Measurements from ENCODE around the gene PPP1R2.

Gene PPP1R2

GRCh38 chr3:195563317-195563716, 20.2 kb upstream of the PPP1R2 start:
- no peak for DNase-seq

- DNase-seq = no peak
Observed at GRCh38 chr3:195559723-195560409, 16.7 kb upstream of the PPP1R2 start.

- DNase-seq = no peak
Observed at GRCh38 chr3:195558602-195559001, 15.5 kb upstream of the PPP1R2 start.

- no peak for DNase-seq
Observed at GRCh38 chr3:195557322-195557721, 14.2 kb upstream of the PPP1R2 start.

- DNase-seq = no peak
Observed at GRCh38 chr3:195556390-195556789, 13.3 kb upstream of the PPP1R2 start.

- DNase-seq = no peak
Observed at GRCh38 chr3:195555110-195555509, 12.0 kb upstream of the PPP1R2 start.

GRCh38 chr3:195554458-195554857, 11.3 kb upstream of the PPP1R2 start:
- DNase-seq = no peak

- DNase-seq = no peak
Observed at GRCh38 chr3:195553268-195553667, 10.1 kb upstream of the PPP1R2 start.

GRCh38 chr3:195551381-195551978, 8.4 kb upstream of the PPP1R2 start:
- no peak for DNase-seq

GRCh38 chr3:195550723-195551122, 7.6 kb upstream of the PPP1R2 start:
- DNase-seq = no peak

- DNase-seq = no peak
Observed at GRCh38 chr3:195549931-195550519, 6.9 kb upstream of the PPP1R2 start.

GRCh38 chr3:195548987-195549386, 5.9 kb upstream of the PPP1R2 start:
- DNase-seq = no peak

- DNase-seq = no peak
Observed at GRCh38 chr3:195548501-195548900, 5.4 kb upstream of the PPP1R2 start.

- DNase-seq = no peak
Observed at GRCh38 chr3:195548006-195548405, 4.9 kb upstream of the PPP1R2 start.

- DNase-seq = no peak
Observed at GRCh38 chr3:195546130-195546560, 3.0 kb upstream of the PPP1R2 start.

GRCh38 chr3:195544634-195545033, 1.5 kb upstream of the PPP1R2 start:
- no peak for DNase-seq

GRCh38 chr3:195544230-195544536, 1.1 kb upstream of the PPP1R2 start:
- DNase-seq = no peak

- no peak for DNase-seq
Observed at GRCh38 chr3:195543500-195544229, 540 bp upstream of the PPP1R2 start.

GRCh38 chr3:195542316-195542697, 818 bp downstream of the PPP1R2 start:
- no peak for DNase-seq

- no peak for DNase-seq
Observed at GRCh38 chr3:195540511-195540910, 2.6 kb downstream of the PPP1R2 start.

- DNase-seq = no peak
Observed at GRCh38 chr3:195540027-195540426, 3.1 kb downstream of the PPP1R2 start.

GRCh38 chr3:195539479-195539878, 3.6 kb downstream of the PPP1R2 start:
- DNase-seq = no peak

GRCh38 chr3:195537995-195538394, 5.1 kb downstream of the PPP1R2 start:
- DNase-seq = no peak

- no peak for DNase-seq
Observed at GRCh38 chr3:195535293-195535692, 7.8 kb downstream of the PPP1R2 start.
